Spleen (tissue), 7 donors: ENCODE results near the gene SLC25A11.
A peak's percentile ranks its signal among the peaks of the same experiment; 100 is the strongest.

Experiments
- POLR2AphosphoS5 ChIP-seq, 3 donors: sonication (generic); formaldehyde crosslinking; IDR thresholded peaks; one replicate each; pipeline ENCODE4 v1.5.1; 2017; ENCODE audit warnings: antibody characterized with exemption in 3 of 3
- TF ChIP-seq, protein P1 (sequence below), 11 experiments: fragments of 200-600 bp in 7 of 11; fragments of 450-650 bp in 4 of 11; sonication (generic) in 4 of 11; IDR thresholded peaks in 8 of 11; conservative IDR thresholded peaks in 3 of 11; 1 replicate in 7 of 11; 2 replicates in 4 of 11; pipeline versions ENCODE4 v1.4.0 to v1.8.0; 2016 to 2021; ENCODE audit warnings: antibody characterized with exemption in 11 of 11, inconsistent platforms in 4 of 11, mild to moderate bottlenecking in 1 of 11
- donor health status: DM: no; HTN: no; CAD: no; lungs with moderate emphysema.
- donor health status: DM: no; HTN: no; CAD: no.
- donor health status: DM: no; HTN: no; CAD: no.

- TF ChIP-seq, protein P1, sequence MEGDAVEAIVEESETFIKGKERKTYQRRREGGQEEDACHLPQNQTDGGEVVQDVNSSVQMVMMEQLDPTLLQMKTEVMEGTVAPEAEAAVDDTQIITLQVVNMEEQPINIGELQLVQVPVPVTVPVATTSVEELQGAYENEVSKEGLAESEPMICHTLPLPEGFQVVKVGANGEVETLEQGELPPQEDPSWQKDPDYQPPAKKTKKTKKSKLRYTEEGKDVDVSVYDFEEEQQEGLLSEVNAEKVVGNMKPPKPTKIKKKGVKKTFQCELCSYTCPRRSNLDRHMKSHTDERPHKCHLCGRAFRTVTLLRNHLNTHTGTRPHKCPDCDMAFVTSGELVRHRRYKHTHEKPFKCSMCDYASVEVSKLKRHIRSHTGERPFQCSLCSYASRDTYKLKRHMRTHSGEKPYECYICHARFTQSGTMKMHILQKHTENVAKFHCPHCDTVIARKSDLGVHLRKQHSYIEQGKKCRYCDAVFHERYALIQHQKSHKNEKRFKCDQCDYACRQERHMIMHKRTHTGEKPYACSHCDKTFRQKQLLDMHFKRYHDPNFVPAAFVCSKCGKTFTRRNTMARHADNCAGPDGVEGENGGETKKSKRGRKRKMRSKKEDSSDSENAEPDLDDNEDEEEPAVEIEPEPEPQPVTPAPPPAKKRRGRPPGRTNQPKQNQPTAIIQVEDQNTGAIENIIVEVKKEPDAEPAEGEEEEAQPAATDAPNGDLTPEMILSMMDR (IDR thresholded peaks at IDR 0.05 in 8 of 11, conservative IDR thresholded peaks at IDR 0.05 in 3 of 11), result no peak
- TF ChIP-seq POLR2AphosphoS5 (IDR thresholded peaks at IDR 0.05), result peak in 2 of 3 donors; percentile 67 to 81
These were observed 891 bp upstream of the SLC25A11 start for GRCh38 chr17:4940555-4941318.
